SH-SY5Y (cell line): ENCODE results near the gene HUWE1.

Experiments
- GATA2 ChIP-seq: IDR thresholded peaks from 2 replicates; pipeline ENCODE4 v1.6.1; 2011; ENCODE audit warnings: mild to moderate bottlenecking, low read depth, low read length
- GATA3 ChIP-seq: IDR thresholded peaks from 2 replicates; pipeline ENCODE4 v1.6.1; 2011; ENCODE audit warnings: low read depth, mild to moderate bottlenecking, low read length, moderate library complexity

- no peak for TF ChIP-seq GATA3
- no peak for TF ChIP-seq GATA2
Observed at GRCh38 chrX:53711436-53711835, 24.9 kb upstream of the HUWE1 start.
